Iris pigment epithelial cell (primary cell): ENCODE results near the gene NPTX1.

Source experiments
- DNase-seq: peaks from one replicate; pipeline ENCODE4 v3.0.0-alpha.2; 2011; ENCODE audit warnings: low read depth

NPTX1 gene

DNA sequence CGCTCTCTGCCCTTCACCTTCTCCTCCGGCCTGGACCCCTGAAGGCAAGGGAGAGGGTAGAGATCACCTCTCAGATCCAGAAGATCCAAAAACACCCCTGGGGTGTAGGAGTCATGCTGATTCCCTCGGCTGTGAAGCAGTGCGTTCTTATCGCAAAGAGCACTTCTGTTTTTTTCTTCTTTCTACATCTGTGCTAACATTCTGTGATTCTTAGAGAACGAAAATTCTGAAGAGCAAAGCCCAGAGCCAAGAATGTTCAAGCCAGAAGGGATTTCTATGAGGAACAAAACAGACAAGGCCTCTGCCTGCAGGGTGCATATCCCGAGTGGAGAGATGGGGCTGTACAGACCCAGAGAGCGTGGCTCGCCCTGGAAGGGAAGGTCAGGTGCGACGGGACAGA is 17.2 kb downstream of the NPTX1 start:
- no peak for DNase-seq

GRCh38 chr17:80458016-80458415 is 18.4 kb downstream of the NPTX1 start:
- DNase-seq, result no peak

- DNase-seq, result no peak
Observed at GRCh38 chr17:80457236-80457856, 19.1 kb downstream of the NPTX1 start.

DNA sequence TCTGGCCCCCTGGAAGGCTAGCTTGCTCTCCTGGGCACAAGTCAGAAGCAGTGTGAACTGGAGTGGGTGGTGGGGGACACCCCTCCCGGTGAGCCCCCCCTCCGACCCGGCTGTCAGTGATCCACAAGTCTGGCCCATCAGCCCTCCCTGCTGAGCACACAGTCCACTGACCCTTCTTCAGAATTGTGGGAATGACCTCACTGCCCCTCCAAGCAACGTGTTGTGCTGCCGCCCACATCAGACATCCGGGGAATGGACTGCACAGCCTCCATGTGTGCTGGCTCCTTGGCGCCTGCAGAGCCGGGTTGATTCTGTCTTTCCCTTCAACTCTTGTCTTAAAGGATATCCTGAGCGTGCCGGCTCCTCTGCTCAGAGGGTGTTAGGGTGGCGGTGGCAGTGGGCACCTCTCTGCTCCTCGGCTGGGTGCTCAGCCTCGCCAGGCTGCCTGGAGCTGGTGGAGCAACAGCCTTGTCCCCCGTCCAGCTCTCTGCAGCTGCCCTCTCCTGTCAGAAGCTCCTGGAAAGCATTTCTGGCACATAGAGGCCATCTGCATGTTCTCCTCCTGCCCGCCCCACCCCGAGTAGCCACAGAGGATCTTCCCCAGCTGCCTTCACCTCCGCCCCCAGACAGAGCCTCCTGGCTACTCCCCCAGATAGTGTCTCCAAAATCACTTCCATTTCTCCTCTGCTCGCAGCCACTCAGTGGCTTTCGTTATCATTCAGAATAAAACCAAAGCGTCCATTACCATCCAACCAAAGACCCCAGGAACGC is 19.8 kb downstream of the NPTX1 start:
- DNase-seq, result no peak

GRCh38 chr17:80455784-80456183 is 20.6 kb downstream of the NPTX1 start:
- DNase-seq, result no peak

DNA sequence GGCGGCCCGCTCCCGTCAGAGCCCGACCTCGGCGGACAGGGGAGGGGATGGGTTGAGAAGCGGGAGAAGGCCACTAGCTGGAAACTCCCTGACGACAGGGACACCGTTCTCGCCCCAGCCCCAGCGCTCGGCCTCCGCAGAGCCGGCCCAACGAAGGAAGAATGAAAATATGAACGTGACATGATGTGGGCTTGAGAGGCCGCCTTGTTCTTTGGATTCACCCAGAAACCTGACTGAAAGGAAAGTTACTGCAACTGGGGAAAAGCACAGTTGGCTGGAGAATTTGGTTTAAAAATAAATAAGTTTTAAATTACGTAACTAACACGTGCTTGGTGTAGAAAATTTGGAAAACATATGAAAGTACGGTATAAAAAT is 21.1 kb downstream of the NPTX1 start:
- DNase-seq, result peak; percentile 52

DNA sequence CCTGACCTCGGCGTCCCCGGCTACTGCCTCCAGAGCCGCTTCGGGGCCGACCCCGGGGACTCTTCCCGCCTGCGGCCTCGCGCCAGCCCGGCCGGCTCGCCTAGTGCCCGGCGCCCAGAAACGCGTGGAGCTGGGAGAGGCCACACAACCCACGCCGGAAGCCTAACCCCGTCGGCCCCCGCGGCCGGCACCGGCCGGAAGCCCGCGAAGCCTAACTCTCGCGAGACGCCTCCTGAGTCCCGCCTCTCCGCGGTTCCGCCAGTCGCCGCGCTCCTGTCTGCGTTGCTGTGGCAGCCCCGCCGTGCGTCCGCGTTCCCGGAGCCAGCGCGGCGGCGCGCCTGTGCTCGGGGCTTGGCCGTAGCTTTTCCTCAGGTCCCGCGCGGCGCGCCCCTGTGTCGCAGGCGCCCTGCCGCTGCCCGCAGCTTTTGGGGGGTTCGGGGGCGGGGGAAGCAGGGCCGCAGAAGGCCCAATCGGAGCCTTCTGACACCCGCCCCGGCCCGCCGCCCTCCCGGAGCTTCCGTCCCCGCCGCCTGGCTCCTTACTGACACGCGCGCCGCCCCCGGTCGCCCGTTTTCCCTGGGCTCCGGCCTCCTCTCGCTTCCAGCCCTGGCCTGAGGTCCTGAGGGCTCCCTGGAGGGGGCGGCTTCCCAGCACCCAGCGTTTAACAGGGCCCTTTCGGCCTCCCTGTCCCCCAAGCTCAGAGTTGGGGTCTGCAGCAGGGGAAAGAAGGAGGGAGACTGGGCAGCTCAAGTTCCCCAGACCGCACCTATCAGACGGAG is 21.7 kb downstream of the NPTX1 start:
- DNase-seq, result peak; percentile 97

GRCh38 chr17:80453998-80454556 is 22.3 kb downstream of the NPTX1 start:
- DNase-seq, result no peak

DNA sequence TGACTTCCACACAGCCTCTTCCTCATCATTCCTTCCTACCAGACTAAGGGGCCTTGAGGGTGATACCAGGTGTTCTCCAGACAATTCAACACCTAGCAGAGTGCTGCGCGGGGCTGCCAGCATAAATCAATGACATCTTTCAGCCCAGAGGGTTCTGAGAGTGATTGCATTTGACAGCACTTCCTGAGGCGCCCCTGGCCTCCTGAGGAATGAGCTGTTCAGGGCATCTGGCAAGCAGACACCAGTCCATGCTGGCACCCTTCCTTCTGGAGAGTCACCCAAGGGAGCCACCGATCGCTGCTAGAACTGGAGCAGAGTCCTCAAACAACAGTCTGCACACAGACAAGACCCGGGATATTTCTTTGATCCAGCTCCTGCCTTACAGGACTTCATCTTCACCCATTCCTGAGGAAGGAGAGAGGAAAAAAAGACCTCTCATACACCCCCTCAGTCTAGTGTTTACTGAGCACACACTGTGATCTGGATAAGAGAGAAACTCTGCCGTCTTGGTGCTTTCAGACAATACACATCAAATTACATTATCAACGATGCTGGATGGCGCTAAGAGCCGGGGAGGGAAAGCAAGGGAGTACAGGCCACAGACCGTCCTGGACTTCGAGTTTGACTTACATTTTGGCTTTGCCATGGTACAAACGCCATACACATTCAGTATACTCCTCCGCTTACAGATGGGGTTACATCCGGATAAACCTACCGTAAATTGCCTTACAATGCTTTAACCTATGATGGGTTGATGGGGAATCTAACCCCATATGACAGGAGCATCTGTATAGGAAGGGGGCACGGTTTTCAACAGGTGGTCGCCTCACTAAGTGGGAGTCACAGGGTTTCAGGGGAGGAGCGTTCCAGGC is 23.0 kb downstream of the NPTX1 start:
- DNase-seq, result no peak

DNA sequence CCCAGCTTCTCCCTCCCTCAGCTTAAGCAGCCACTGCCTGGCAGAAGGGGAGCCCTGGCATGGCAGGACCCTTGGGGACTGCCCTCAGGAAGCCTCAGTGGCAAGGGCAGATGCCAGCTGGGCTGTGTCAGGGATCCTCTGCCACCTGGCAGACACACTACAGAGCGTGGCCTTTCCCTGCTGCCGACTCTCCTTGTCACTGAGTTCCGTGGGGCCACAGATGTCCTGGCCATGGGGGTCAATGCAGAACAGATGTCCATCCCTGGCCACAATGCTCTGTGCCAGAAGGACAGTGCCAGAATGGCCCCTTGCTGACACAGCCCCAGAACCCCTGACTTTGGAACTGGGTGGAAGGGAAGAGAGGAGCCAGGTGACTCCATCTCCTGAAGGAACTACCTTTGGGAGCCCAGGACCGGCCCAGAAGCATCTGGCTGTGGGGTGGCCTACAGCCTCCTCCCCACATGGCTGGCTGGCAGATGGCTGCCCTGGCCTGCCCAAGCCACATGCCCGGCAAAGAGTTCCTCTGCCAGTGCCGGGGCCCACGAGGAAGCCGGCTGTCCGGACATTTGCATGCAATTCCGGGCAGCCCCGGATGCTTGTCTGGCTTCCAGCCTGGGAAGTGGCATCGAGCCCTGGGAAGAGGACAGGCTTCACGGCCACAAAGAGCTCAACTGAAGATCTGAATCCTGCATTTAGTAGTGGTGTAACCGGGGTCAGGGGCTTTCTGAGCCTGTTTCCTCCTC is 24.1 kb downstream of the NPTX1 start:
- DNase-seq, result no peak

GRCh38 chr17:80451104-80451775 is 25.2 kb downstream of the NPTX1 start:
- no peak for DNase-seq

DNA sequence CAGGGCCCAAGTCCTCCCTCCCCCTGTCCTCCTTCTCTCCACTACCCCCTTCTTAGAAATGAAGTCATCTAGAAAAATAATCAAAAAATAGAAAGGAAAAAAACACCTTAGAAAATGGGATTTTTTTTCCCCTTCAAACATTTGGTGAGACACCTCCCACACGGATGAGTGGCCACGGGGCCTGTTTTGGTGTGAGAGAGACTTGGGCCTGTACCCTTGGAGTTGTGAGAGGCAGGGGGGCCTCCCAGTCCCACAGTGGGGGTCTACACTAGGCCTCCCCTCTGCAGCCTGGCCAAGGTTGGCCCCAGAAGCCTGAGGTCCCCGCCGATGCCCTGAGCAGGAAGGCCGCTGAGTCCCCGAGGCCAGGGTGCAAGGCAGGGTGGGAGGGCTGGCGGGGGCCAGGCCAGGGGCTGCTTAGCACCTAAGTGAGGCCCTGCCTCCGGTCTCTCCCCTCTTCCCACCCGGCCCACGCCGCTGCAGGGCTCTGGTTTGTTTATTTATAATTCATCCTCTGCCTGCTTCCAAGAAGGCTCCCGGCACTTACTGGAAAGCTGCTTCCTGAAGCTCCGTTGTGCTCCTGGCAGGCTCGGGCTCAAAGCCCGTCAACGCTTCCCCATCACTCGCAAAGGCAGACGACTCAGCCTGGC is 26.4 kb downstream of the NPTX1 start:
- peak; percentile 19 for DNase-seq

DNA sequence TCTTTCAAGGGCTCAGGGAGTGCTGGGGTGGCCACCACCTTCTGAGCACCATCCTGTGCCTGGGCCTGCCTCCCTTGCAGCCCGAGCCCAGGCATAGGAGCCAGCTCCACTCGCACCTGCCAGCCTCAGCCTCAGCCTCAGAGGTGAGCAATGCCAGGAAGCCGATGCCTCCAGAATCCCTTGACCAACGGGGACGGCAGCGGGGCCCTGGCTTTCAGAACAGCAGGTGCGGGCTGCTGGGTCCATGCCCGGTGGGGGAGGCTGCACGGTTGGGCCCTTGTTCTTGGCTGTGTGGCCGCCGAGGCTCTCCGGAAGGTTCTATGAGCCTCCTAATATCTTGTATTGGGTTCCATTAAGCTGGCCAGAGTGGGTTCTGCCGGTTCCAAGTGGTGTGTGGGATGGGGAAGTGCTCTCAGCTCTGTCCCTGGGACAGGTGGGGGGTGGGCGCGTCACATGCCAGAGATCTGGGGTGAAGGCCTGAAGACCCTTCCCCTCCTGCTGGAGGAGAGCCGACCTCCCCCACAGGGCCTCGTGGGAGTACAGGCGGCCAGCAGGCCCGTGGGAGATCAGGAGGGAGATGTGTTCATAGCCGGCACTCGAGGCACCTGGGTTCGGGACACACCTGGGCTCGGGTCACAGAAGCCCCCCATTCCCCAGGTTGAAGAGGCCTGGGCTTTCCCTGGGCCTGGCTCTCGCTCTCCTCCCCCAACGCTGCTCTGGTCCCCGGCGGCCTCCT is 27.0 kb downstream of the NPTX1 start:
- DNase-seq, result no peak

DNA sequence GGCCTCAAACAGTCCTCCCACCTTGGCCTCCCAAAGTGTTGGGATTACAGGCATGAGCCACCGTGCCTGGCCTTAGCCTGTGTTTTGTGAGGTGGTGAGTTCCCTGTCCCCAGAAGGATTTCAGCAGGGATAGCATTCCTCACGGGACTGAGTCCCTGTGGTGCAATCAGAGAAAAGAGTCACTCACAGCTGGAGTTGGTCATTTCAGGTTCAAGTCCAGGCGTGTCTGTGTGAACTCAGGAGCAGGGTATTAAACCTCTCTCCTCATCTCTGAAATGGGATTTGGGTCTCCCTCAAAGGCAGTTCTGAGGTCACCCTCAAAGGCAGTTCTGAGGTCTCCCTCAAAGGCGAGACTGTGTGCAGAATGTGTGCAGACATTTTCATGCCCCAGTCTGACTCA is 28.6 kb downstream of the NPTX1 start:
- no peak for DNase-seq

GRCh38 chr17:80446645-80447405 is 29.6 kb downstream of the NPTX1 start:
- peak; percentile 30 for DNase-seq

- DNase-seq, result no peak
Observed at GRCh38 chr17:80445726-80446110, 30.7 kb downstream of the NPTX1 start.

DNA sequence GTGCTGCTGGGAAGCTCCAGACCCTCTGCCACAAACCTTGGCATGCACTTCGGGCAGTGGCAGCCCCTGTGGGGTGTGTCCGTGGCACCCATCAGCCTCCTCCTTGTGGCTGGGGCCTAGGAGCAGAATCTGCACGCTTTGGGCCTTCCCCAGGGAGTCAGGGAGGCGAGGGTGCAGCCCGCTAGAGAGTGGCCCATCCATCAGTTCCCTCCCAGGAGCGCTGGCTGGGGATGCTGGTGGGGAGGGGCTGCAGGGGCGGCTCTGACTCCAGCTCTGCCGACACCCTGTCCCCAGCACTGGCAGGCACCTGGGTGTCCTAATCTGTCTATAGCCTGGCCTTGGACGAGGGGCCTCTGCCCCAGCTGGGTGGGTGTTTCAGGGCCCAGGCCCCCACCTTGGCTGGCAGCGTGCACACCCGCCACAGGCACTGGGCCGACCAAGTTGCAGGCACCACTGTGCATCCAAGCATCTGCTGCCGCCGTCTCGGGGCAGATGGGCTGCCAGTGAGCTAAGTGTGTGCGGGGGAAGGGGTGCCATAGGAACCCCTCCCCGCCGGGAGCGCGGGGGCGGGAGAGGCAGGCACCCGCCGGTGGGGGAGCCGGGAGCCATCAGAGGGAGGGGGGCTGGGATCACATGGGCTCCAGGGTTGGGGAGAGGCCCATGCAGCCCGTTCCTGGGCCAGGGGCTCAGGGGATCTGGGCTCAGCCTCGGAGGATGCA is 31.2 kb downstream of the NPTX1 start:
- no peak for DNase-seq

DNA sequence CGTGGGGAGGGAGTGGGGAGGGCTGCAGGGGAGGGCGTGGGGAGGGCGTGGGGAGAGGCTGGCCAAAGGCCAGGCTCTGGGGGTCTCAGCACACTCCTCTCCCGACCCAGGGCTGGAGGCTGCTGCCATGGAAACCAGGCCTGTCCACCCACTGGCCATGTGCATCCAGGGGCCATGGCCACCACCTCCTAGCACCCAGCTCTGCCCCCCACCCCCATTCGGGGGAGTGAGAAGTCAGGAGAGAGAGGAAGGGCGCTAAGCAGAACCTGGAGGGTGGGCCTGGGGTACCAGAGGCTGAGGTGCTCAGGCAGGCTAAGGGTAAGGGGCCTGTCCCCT is 31.8 kb downstream of the NPTX1 start:
- DNase-seq, result no peak
